ENCODE results near the gene SLC44A1. TPM values are rescaled to one million over a fixed set of nuclear protein-coding genes. Genes with fewer than 3 reads are reported as not detected.

SLC44A1 gene
- total RNA-seq (10 to 100 TPM; 12.6 to 29.0 (median 19.0) TPM), polyA plus RNA-seq (10 to 100 TPM in 1 of 2 donors, 1 to 10 TPM in 1; 6.1 to 12.5 TPM)
- long read RNA-seq, donor 1, full-length matches to known transcripts, result 69 of 79 reads
- long read RNA-seq, donor 1, partial matches to known transcripts, result 3 of 79 reads
- long read RNA-seq, donor 1, other reads (novel, unspliced or antisense), result 7 of 79 reads
- long read RNA-seq, donor 2, full-length matches to known transcripts, result 42 of 56 reads
- long read RNA-seq, donor 2, partial matches to known transcripts, result 7 of 56 reads
- long read RNA-seq, donor 2, other reads (novel, unspliced or antisense), result 7 of 56 reads
- long read RNA-seq, donor 3, full-length matches to known transcripts, result 18 of 26 reads
- long read RNA-seq, donor 3, partial matches to known transcripts, result 4 of 26 reads
- long read RNA-seq, donor 3, other reads (novel, unspliced or antisense), result 4 of 26 reads

GRCh38 chr9:105244003-105244733 lies at the start of gene SLC44A1:
TSS of gene SLC44A1 (plus strand) at chr9:105244651. CDS start at chr9:105244869, 218 bp downstream.
- 1 to 2% methylated on average over 54 to 63 of the region's 63 CpGs for WGBS, 2 donors
- Histone ChIP-seq H3K9me3 (peaks cover 0 to 6% (median 0%) of the 10 kb centered on the region in 11 donors), H3K4me3 (peak within 1 kb of the TSS; percentile 62 to 91 (median 84)), H3K27ac (peak within 1 kb of the TSS; percentile 73 to 89 (median 80)), H3K36me3 (no peaks in the 10 kb centered on the region), H3K27me3 (no peaks in the 10 kb centered on the region), H3K4me1 (peaks cover 0 to 61% (median 43%) of the 10 kb centered on the region in 9 donors)
- DNase-seq (peak; percentile 97 to 99), ATAC-seq (peak; percentile 98 to 100 (median 98))
- peak in 3 of 9 donors; percentile 9 to 29 (median 26) for TF ChIP-seq CTCF (IDR thresholded peaks at IDR 0.05)
- intact Hi-C loops (cut with DNase I), result loop anchor here in 4 of 10 donors (5.0 to 10.0 kb wide), 6 partner anchors 37 to 379 kb away; partner anchors contain the start of gene ABCA1 (in 3 of the 4)

GRCh38 chr9:105195259-105195658 lies 49.2 kb upstream of the SLC44A1 start:
- TF ChIP-seq CTCF (IDR thresholded peaks at IDR 0.05), result no peak
- ATAC-seq (no peak), DNase-seq (no peak)
- Histone ChIP-seq H3K27ac (no peak overlapping the region), H3K4me3 (no peak overlapping the region), H3K9me3 (no peaks in the 10 kb centered on the region), H3K4me1 (peaks cover 0 to 33% (median 0%) of the 10 kb centered on the region in 9 donors), H3K27me3 (peaks cover 0 to 3% (median 0%) of the 10 kb centered on the region in 7 donors), H3K36me3 (no peaks in the 10 kb centered on the region)
- intact Hi-C loops (cut with DNase I), result no loop called here
- 56 to 65% methylated on average over 2 of the region's 2 CpGs for WGBS, 2 donors

- no peaks in the 10 kb centered on the region for H3K36me3 ChIP-seq
- intact Hi-C loops (cut with DNase I), result no loop called here
- WGBS, 2 donors, result 95 to 97% methylated on average over 2 of the region's 2 CpGs
- no peaks in the 10 kb centered on the region for H3K27me3 ChIP-seq
- H3K9me3 ChIP-seq, result no peaks in the 10 kb centered on the region
- H3K27ac ChIP-seq, result no peak overlapping the region
- peaks cover 0 to 14% (median 0%) of the 10 kb centered on the region in 9 donors for H3K4me1 ChIP-seq
- ATAC-seq (no peak), DNase-seq (no peak)
- no peak overlapping the region for H3K4me3 ChIP-seq
- TF ChIP-seq CTCF (IDR thresholded peaks at IDR 0.05), result no peak
Measured at GRCh38 chr9:105198023-105198422, 46.4 kb upstream of the SLC44A1 start.

GRCh38 chr9:105198865-105199264 lies 45.6 kb upstream of the SLC44A1 start:
- 63 to 75% methylated on average over 1 of the region's 1 CpG for WGBS, 2 donors
- no peak for TF ChIP-seq CTCF (IDR thresholded peaks at IDR 0.05)
- ATAC-seq, result no peak
- Histone ChIP-seq H3K4me3 (no peak overlapping the region), H3K9me3 (no peaks in the 10 kb centered on the region), H3K36me3 (no peaks in the 10 kb centered on the region), H3K4me1 (peaks cover 0 to 11% (median 0%) of the 10 kb centered on the region in 9 donors), H3K27ac (no peak overlapping the region), H3K27me3 (no peaks in the 10 kb centered on the region)
- intact Hi-C loops (cut with DNase I), result no loop called here
- no peak for DNase-seq
